ENCODE measurements around the gene ANO4.

Gene ANO4

GRCh38 chr12:100808777-100809176, 14.2 kb downstream of the ANO4 start:
- no peak for DNase-seq (ENCODE audit: low spot score)

DNA sequence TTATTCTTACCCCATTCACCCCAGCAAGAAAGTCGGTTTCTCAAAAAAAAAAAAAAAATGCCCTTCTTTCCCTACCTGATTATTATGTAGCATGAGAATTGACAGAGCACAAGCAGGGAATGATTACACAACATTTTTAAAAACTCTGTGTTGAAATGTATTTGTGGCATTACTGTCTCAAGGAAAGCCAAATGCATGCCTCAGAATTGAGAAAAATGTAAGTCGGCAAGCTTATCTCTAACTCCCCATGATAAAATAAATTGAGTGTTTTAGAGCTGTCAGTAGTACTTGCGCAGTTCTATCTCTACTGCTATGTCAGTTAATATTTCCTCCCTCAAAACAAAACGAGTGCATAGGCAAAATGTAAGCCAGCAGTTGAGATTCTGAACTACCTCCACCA, 25.7 kb downstream of the ANO4 start:
- no peak for DNase-seq (ENCODE audit: low spot score)

DNA sequence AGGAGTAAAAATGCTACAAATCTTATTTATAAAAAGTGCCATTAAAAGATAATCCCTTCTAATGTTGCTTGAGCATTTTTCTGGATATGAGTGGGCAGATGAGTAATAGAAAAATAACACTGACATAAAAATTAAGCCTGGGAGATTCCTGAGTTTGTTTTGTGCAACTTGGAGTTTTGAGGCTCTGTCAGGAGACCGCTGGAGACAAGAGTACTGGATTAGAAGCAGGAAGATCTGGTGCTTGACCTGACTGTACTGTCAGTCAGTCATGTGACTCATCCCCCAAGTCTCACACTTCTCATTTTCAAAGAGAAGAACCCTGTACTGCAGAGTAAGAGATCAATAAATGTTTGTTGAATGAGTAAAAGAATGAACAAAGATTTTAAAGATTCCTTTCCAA, 29.4 kb downstream of the ANO4 start:
- no peak for DNase-seq (ENCODE audit: low spot score)

DNA sequence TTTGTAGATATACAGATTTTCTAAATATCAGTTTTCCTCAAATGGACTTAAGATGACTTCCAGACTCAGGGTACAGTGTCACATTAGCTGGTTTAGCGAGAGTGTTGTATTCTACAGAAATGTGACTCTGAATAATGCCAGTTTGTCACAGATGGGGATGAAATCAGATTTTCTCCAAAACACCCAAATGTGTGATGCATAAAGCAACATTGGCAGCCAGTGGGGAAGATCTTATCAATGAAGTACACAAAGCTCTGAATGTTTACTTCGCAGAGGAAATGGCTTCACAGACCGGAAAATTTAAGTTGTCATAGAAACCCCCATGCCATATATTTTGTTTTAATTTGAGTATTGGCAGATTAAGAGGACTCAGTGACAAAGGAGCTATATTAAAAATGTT, 29.9 kb downstream of the ANO4 start:
- no peak for DNase-seq (ENCODE audit: low spot score)

DNA sequence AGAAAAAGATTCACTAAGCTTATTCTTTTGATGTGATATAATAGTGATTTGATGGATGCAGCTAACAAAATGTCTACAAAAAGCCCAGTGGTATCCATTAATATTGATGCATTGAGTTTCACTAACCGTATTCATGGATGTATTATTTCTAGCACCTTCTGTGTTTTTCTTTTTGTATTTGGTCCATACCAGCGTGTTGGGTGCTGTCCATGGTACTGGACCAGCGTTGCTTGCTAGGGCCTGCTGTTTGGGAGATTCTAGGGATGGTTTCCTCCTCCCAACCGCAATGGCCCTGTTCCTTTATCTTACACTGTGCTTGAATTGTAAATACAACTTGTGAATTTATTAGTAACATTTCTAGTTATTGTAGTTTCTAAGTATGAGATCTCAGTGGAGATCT, 31.7 kb downstream of the ANO4 start:
- peak; percentile 34 for DNase-seq (ENCODE audit: low spot score)

DNA sequence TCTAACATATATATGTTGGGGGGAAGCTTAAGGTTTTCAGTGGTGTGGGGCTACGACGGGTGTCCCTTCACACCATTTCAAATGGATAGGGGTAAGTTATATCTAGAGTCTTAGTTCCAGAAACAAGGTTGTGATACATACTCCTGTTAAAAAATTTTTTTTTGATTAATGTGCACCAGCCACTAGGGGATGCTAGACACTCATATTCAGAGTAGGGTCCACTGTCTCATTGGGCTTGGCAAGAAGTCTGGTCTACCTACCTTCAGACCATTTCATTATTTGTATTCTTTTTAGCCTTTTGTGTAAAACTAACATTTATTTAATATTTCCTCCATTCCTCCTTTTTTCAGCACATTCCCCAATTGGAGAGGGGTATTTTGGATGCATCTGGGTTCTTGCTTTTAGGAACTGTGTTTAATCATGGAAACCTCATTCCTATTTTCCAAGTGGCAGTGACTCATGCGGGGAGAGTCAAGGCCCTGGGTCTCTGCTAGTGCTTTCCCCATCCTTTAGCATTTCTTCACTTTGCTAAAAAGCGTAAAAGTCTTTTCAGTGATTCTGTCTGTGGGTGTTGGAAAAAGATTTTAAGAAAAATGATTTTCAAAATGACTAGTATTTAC, 33.4 kb downstream of the ANO4 start:
- peak; percentile 47 for DNase-seq (ENCODE audit: low spot score)

- no peak for DNase-seq (ENCODE audit: low spot score)
Observed at GRCh38 chr12:100830003-100830795, 35.6 kb downstream of the ANO4 start.

DNA sequence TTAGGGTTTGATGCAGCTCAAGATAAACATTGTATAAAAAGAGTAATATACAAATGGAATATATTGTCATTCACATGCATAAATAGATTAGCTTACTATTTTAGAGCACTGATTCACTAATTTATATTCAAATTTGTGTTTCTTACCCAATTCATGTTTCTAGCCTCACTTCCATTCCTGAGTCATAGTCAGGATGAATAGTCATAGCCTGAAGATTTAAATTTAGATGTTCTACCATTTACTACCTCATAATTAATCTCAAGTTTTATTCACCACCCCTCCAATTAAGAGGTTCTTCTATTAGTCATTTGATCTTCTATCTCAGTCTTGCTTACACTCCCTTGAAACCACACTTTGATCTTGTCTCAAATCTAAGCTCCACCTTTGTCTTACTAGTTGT, 38.7 kb downstream of the ANO4 start:
- DNase-seq (ENCODE audit: low spot score), result no peak

GRCh38 chr12:100840748-100841147, 46.2 kb downstream of the ANO4 start:
- no peak for DNase-seq (ENCODE audit: low spot score)

DNA sequence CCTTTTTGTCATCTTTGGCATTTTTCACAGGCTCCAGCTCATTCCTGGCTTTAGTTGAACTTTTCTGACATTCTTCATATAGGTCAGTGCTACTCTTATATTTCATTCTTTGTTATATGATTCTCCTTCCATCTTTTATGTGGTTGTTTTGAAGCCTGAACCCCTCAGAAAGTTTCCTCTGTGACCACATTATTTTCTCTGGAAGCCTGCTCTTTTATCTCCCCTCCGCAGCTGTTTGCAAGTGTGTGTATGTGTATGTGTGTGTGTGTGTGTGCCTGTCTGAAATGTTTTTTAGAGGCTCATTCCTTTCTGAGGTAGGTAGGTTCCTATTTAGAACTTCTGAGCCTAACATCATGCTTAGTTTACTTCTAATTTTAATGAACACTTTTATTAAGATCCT, 47.6 kb downstream of the ANO4 start:
- peak; percentile 20 for DNase-seq (ENCODE audit: low spot score)

GRCh38 chr12:100843061-100843460, 48.5 kb downstream of the ANO4 start:
- DNase-seq (ENCODE audit: low spot score), result no peak

DNA sequence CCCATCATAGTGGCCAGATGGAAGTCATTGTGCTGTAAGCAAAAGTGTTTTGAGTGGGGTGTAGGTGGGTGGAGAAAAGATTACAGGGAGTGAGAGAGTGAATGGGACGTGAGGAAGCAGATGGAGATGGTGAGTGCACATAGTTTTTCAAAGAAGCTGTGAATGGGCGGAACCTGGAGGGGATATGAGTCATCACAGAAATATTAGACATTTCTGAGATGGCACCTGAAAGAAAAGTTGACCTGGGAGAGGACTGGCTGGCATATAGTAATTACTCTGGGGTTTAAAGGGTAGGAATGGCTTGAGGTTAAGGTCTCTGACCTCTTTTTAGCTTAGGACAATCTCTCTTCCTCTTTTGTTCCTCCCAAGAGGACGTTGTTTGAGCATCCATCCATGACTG, 50.5 kb downstream of the ANO4 start:
- DNase-seq (ENCODE audit: low spot score), result no peak

GRCh38 chr12:100851637-100852036, 57.1 kb downstream of the ANO4 start:
- no peak for DNase-seq (ENCODE audit: low spot score)

DNA sequence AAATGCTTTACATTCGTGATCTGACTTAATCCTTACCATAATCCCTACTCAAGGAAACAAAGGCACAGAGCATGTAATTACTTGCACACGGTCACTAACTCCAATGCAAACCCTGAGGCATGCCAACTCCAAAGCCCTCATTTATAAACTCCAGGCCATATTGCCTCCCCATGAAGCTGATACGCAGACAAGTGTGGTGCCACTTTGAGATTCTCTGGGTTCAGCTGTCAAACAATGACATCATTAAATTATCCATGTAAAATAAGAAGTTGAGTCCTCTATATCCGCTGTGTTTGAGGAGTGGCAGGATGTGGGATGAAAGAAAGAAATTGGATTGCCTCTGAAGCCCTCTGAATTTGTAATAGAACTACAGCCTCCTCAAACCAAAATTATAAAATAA, 62.8 kb downstream of the ANO4 start:
- no peak for DNase-seq (ENCODE audit: low spot score)

DNA sequence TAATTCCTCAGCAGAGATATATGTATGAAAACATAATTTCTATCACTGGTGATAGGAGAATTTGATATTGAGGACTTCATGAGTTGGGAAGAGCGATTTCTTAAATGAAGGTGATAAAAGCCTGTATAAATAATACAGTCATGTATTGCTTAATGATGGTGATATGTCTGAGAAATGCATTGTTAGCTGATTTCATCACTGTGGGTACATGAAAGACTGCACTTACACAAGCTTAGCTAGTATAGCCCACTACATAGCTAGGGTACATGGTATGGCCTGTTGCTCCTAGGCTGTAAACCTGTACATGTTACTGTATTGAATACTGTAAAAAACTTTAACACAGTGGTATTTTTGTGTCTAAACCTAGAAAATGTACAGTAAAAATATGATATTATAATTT, 63.4 kb downstream of the ANO4 start:
- DNase-seq (ENCODE audit: low spot score), result no peak

DNA sequence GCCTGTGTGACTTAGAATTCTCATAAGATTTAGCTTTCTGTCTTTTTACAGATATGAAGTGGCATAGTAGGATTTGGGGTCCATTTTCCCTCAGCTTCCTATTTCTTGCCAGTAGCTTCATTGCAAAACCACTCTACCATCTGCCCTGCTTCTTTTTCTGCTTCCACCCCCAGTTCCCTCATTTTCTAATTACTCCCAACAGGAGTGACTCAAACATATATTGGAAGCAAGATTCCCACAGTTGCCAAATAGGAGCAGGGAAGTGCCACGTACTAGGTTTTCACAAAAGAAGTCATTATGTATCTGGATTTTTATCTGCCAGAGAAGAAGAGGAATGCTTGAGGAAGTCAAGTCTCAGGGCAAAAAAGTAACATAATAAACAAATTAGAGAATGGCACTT, 64.1 kb downstream of the ANO4 start:
- DNase-seq (ENCODE audit: low spot score), result no peak

DNA sequence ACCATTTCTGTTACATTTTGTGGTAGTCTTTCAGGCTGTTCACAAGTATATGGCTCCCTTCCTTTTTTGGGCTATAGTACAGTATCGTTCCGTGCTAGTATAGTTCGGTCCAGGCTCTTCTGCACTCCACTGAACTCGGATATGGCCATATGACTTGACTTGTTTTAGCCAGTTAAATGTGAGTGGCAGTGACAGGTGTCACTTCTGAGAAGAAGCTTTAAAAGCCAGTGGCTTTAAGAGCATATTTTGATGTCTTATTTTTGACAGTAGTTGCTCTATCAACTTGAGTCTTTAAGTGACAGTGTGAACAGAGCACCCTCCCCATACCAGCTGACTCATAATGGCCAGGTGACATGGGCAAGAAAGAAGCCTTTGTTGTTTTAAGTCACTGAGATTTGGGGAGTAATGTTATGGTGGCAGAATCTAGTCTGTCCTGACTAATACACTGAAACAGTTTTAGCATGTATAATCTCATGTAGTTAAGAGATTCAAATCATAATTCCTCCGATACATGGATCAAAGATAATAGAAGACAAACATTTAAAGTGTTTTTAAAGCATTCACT, 64.6 kb downstream of the ANO4 start:
- no peak for DNase-seq (ENCODE audit: low spot score)

DNA sequence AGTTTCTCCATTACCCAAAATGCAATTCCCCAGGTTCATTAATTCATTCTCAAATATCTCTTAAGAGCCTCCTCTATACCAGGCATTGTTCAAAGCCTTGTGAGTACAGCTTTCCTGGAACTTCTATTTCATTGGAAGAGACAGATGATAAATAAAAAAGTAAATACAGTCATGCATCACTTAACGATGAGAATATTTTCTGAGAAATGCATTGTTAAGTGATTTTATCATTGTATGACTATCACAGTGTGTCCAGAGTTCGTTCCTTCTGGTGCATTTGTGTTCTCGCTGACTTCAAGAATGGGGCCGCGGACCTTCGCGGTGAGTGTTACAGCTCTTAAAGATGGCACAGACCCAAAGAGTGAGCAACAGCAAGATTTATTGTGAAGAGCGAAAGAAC, 66.0 kb downstream of the ANO4 start:
- DNase-seq (ENCODE audit: low spot score), result no peak

DNA sequence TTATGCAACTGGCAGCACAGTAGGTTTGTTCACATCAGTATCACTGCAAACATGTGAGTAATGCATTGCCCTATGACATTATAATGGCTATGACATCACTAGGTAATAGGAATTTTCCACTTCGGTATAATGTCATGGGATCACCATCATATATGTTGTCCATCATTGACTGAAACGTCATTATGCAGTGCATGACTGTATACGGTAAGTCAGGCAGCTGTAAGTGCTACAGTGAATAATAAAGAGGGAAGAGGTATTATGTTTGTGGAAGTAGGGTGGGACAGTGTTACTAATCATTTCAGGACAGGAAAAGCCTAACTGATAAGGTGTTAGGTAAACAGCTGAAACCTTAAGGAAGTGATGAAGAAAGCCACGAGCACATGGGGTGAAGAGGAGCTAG, 68.1 kb downstream of the ANO4 start:
- no peak for DNase-seq (ENCODE audit: low spot score)

DNA sequence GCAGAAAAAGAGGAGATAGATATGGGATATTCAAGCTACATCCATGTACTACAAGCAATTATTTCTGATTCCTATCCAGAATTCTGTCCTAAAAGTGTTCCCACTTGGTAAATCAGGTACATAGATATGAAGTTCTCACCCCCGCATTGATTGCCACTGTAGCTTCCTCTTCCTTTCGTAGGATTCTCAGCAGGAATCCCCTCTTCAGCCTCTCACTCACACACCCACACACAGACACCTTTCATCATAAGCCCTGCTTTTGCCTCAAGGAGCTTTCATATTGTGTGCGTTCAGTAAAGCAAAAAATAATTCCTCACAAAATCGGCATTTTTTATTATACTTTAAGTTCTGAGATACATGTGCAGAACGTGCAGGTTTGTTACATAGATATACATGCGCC, 69.8 kb downstream of the ANO4 start:
- DNase-seq (ENCODE audit: low spot score), result no peak

GRCh38 chr12:100867639-100868393, 73.2 kb downstream of the ANO4 start:
- DNase-seq (ENCODE audit: low spot score), result no peak

DNA sequence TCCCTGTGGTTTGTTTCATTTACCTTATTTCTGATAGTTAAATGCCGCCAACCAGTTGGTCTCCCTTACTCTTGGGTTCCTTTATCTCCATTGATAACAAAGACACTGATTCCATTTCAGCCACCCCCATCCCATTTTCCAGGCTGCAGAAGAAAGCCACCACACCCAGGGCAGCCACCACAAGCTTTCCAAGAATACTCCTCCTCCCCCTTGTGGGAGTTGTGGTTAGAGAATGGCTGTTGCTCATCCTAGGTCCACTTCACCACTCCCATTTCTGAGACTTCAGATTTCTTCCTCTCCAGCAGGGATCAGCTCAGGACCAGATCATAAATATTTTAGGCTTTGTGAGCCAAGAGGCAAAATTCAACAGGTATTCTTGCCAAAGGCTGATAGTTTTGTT, 73.9 kb downstream of the ANO4 start:
- DNase-seq (ENCODE audit: low spot score), result no peak

DNA sequence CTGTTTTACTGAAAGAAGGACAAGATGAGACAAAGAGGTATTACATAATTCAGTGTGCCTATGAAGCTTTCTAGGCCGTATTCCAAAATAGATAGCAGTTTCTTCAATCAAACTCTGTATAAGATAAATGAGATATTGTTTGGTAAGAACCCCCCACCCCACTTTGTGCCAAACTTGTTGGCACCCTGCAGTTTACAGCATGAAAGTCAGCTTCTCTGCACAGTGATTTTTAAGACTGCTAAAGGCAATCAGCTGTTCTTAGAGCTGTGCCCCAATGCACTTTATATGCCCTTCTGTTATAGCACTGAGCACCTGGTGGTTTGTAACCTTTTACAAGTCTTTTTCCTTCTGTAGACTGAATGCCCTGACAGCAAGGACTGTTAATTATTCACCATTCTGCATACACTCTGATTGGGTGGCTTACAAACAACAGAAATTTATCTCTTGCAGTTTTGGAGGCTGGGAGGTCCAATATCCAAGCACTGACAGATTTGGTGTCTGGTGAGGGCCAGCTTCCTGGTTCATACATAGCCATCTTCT, 76.7 kb downstream of the ANO4 start:
- peak; percentile 16 for DNase-seq (ENCODE audit: low spot score)

All from pons (tissue), 1 donor.